WERI-Rb-1 (cell line): ENCODE measurements around the gene COL19A1.

ENCODE experiments used
- DNase-seq: peaks from one replicate; pipeline ENCODE4 v3.0.0-alpha.2; 2020
- H3K27ac ChIP-seq: fragments of 250-450 bp; sonication (Bioruptor Pico); 2 replicates; pipeline ENCODE4 v1.5.1; 2020; ENCODE audit warnings: mild to moderate bottlenecking, moderate library complexity
- H3K27me3 ChIP-seq: fragments of 250-450 bp; sonication (Bioruptor Pico); 2 replicates; pipeline ENCODE4 v1.5.1; 2021; ENCODE audit warnings: mild to moderate bottlenecking, low read depth, moderate library complexity; ENCODE audit not compliant: insufficient read depth, severe bottlenecking
- H3K36me3 ChIP-seq: fragments of 250-450 bp; sonication (Bioruptor Pico); 2 replicates; pipeline ENCODE4 v1.5.1; 2020; ENCODE audit warnings: mild to moderate bottlenecking, moderate library complexity
- H3K4me3 ChIP-seq: 2 replicates; pipeline ENCODE4 v1.5.1; 2011; ENCODE audit warnings: low read depth, mild to moderate bottlenecking, control low read depth, low read length
- H3K9me3 ChIP-seq: fragments of 250-450 bp; sonication (Bioruptor Pico); 2 replicates; pipeline ENCODE4 v1.5.1; 2021; ENCODE audit warnings: mild to moderate bottlenecking, moderate library complexity; ENCODE audit not compliant: severe bottlenecking
- CTCF ChIP-seq: IDR thresholded peaks from 2 replicates; pipeline ENCODE4 v1.5.1; 2011; ENCODE audit warnings: low read depth, mild to moderate bottlenecking, control low read depth, inconsistent platforms, low read length

Gene COL19A1

GRCh38 chr6:70160276-70160675, 293.9 kb downstream of the COL19A1 start:
- no peak overlapping the region for H3K27ac ChIP-seq
- TF ChIP-seq CTCF: no peak

GRCh38 chr6:70162972-70163371, 296.6 kb downstream of the COL19A1 start:
- DNase-seq: no peak
- Histone ChIP-seq H3K27me3 (no peaks in the 10 kb centered on the region), H3K27ac (no peak overlapping the region), H3K36me3 (no peaks in the 10 kb centered on the region), H3K9me3 (no peaks in the 10 kb centered on the region), H3K4me3 (no peak overlapping the region)
- TF ChIP-seq CTCF: no peak

More at GRCh38 chr6:70160276-70160675, 293.9 kb downstream of the COL19A1 start:
- Histone ChIP-seq H3K36me3 (no peaks in the 10 kb centered on the region), H3K9me3 (no peaks in the 10 kb centered on the region), H3K4me3 (no peak overlapping the region), H3K27me3 (no peaks in the 10 kb centered on the region)
- DNase-seq: no peak

GRCh38 chr6:70163795-70164194, 297.4 kb downstream of the COL19A1 start:
- H3K27ac ChIP-seq: no peak overlapping the region
- no peak overlapping the region for H3K4me3 ChIP-seq
- TF ChIP-seq CTCF: no peak
- H3K36me3 ChIP-seq: no peaks in the 10 kb centered on the region
- H3K27me3 ChIP-seq: no peaks in the 10 kb centered on the region
- H3K9me3 ChIP-seq: no peaks in the 10 kb centered on the region
- DNase-seq: no peak

GRCh38 chr6:70164556-70164955, 298.2 kb downstream of the COL19A1 start:
- no peak overlapping the region for H3K4me3 ChIP-seq
- DNase-seq: no peak
- no peaks in the 10 kb centered on the region for H3K27me3 ChIP-seq
- H3K9me3 ChIP-seq: no peaks in the 10 kb centered on the region
- H3K27ac ChIP-seq: no peak overlapping the region
- H3K36me3 ChIP-seq: no peaks in the 10 kb centered on the region
- TF ChIP-seq CTCF: no peak

- H3K36me3 ChIP-seq: no peaks in the 10 kb centered on the region
- peak overlapping the region; percentile 34 for H3K4me3 ChIP-seq
- DNase-seq: peak; percentile 75
- no peaks in the 10 kb centered on the region for H3K27me3 ChIP-seq
- TF ChIP-seq CTCF: peak; percentile 91
- H3K27ac ChIP-seq: 0 out of 2 replicates have a peak overlapping the region, but pooled peaks have one; percentile 16
- H3K9me3 ChIP-seq: no peaks in the 10 kb centered on the region
Observed at GRCh38 chr6:70166088-70166958, 300.0 kb downstream of the COL19A1 start.
